GM18873 (cell line): ENCODE results near the gene CAD.

ENCODE experiments used
- ATAC-seq: cut with Tn5 transposase; IDR thresholded peaks from one replicate; pipeline ENCODE4 v1.9.1; 2021; ENCODE audit warnings: mild to moderate bottlenecking, moderate library complexity, moderate number of reproducible peaks; ENCODE audit not compliant: unreplicated experiment, low FRiP score

The CAD gene

GRCh38 chr2:27221166-27221565, 4.0 kb downstream of the CAD start:
- no peak for ATAC-seq

GRCh38 chr2:27222407-27222806, 5.2 kb downstream of the CAD start:
- no peak for ATAC-seq

GRCh38 chr2:27223416-27223815, 6.2 kb downstream of the CAD start:
- no peak for ATAC-seq

GRCh38 chr2:27225526-27225925, 8.4 kb downstream of the CAD start:
- ATAC-seq, result no peak

GRCh38 chr2:27227501-27227900, 10.3 kb downstream of the CAD start:
- ATAC-seq, result no peak

GRCh38 chr2:27231921-27232320, 14.8 kb downstream of the CAD start:
- ATAC-seq, result no peak

GRCh38 chr2:27233341-27233740, 16.2 kb downstream of the CAD start:
- ATAC-seq, result no peak

- no peak for ATAC-seq
Measured at GRCh38 chr2:27236136-27236535, 19.0 kb downstream of the CAD start.

- no peak for ATAC-seq
Measured at GRCh38 chr2:27236626-27237025, 19.5 kb downstream of the CAD start.

- no peak for ATAC-seq
Measured at GRCh38 chr2:27237341-27237945, 20.3 kb downstream of the CAD start.

- no peak for ATAC-seq
Measured at GRCh38 chr2:27238976-27239375, 21.8 kb downstream of the CAD start.

- no peak for ATAC-seq
Measured at GRCh38 chr2:27240406-27240805, 23.2 kb downstream of the CAD start.

GRCh38 chr2:27241761-27242613, 24.8 kb downstream of the CAD start:
- no peak for ATAC-seq

GRCh38 chr2:27242614-27242951, 25.4 kb downstream of the CAD start:
- no peak for ATAC-seq

- ATAC-seq, result no peak
Measured at GRCh38 chr2:27243391-27244130, 26.4 kb downstream of the CAD start.

- no peak for ATAC-seq
Measured at GRCh38 chr2:27245116-27245515, 27.9 kb downstream of the CAD start.

GRCh38 chr2:27245626-27246025, 28.5 kb downstream of the CAD start:
- no peak for ATAC-seq

GRCh38 chr2:27247893-27248292, 30.7 kb downstream of the CAD start:
- no peak for ATAC-seq

- no peak for ATAC-seq
Measured at GRCh38 chr2:27249159-27249890, 32.2 kb downstream of the CAD start.

- no peak for ATAC-seq
Measured at GRCh38 chr2:27249891-27250651, 32.9 kb downstream of the CAD start.
